Right lobe of liver (tissue), 4 donors: ENCODE data around the gene TNIP1.

Experiments used
- POLR2A ChIP-seq: fragments of 450-650 bp; IDR thresholded peaks from one replicate; pipeline ENCODE4 v1.6.1; 2017; ENCODE audit warnings: antibody characterized with exemption, mild to moderate bottlenecking
- TF ChIP-seq, protein P1 (sequence below), 4 donors: fragments of 200-600 bp in 3 of 4; fragments of 450-650 bp in 1 of 4; IDR thresholded peaks; one replicate each; pipeline versions ENCODE4 v1.5.1 to v1.8.0; 2016 to 2022; ENCODE audit warnings: antibody characterized with exemption in 4 of 4, mild to moderate bottlenecking in 2 of 4
- donor health status: DM: no; HTN: no; CAD: no.
- donor health status: DM: no; HTN: no; CAD: no.
- donor health status: DM: no; HTN: yes; CAD: no.

DNA sequence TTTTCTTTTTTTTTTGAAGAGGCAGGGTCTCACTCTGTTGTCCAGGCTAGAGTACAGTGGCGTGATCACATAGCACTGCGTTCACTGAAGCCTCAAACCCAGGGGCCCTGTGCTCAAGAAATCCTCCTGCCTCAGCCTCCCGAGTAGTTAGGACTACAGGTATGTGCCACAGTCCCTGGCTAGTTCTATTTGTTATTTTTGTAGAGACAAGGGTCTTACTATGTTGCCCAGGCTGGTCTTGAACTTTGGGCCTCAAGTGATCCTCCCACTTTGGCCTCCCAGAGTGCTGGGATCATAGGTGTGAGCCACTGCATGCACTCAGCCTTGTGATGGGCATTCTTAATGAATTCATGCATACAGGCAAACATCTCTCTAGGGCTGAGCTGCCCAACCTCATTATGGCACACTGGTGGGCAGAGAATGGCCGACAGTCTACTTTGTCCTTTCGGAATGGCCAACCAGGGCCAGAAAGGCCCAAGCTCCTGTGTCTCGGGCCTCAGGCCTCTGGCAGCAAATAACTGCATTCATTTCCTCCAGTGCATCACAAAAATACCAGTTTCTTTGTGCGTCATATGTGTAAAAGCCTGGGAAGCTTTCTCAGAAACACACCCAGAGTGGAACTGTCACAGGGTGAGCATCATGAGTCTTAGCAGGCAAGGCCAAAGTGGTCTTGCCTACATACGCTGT, 49.5 kb upstream of the TNIP1 start:
- TF ChIP-seq, protein P1, sequence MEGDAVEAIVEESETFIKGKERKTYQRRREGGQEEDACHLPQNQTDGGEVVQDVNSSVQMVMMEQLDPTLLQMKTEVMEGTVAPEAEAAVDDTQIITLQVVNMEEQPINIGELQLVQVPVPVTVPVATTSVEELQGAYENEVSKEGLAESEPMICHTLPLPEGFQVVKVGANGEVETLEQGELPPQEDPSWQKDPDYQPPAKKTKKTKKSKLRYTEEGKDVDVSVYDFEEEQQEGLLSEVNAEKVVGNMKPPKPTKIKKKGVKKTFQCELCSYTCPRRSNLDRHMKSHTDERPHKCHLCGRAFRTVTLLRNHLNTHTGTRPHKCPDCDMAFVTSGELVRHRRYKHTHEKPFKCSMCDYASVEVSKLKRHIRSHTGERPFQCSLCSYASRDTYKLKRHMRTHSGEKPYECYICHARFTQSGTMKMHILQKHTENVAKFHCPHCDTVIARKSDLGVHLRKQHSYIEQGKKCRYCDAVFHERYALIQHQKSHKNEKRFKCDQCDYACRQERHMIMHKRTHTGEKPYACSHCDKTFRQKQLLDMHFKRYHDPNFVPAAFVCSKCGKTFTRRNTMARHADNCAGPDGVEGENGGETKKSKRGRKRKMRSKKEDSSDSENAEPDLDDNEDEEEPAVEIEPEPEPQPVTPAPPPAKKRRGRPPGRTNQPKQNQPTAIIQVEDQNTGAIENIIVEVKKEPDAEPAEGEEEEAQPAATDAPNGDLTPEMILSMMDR (IDR thresholded peaks at IDR 0.05): no peak
- no peak for TF ChIP-seq POLR2A
